ENCODE data around the gene STARD5. TPM values are rescaled to one million over a fixed set of nuclear protein-coding genes. Genes with fewer than 3 reads are reported as not detected.

STARD5 gene
- total RNA-seq, 1 donor from 2014 or later: 28.0 TPM

GRCh38 chr15:81284256-81285031 lies 39.5 kb downstream of the STARD5 start:
- DNase-seq (ENCODE audit: extremely low spot score in 2 of 2): no peak
- Histone ChIP-seq H3K9me3 (no peaks in the 10 kb centered on the region), H3K27me3 (no peaks in the 10 kb centered on the region), H3K4me3 (no peak overlapping the region), H3K36me3 (peaks cover 0 to 5% of the 10 kb centered on the region in 2 donors), H3K27ac (no peak overlapping the region), H3K4me1 (peaks cover 13% of the 10 kb centered on the region)
- intact Hi-C loops (cut with DNase I): no loop called here
- TF ChIP-seq POLR2A (IDR thresholded peaks at IDR 0.05): no peak
- no peak for TF ChIP-seq CTCF (IDR thresholded peaks at IDR 0.05)
- TF ChIP-seq POLR2AphosphoS5 (IDR thresholded peaks at IDR 0.05; ENCODE audit: insufficient read depth in 1 of 2, low read depth in 1 of 2): no peak

- Histone ChIP-seq H3K27ac (no peak overlapping the region), H3K4me3 (no peak overlapping the region), H3K36me3 (peaks cover 0 to 4% of the 10 kb centered on the region in 2 donors), H3K4me1 (peaks cover 14% of the 10 kb centered on the region), H3K27me3 (no peaks in the 10 kb centered on the region), H3K9me3 (no peaks in the 10 kb centered on the region)
- no peak for DNase-seq (ENCODE audit: extremely low spot score in 2 of 2)
- TF ChIP-seq POLR2A (IDR thresholded peaks at IDR 0.05) (no peak), POLR2AphosphoS5 (IDR thresholded peaks at IDR 0.05; ENCODE audit: insufficient read depth in 1 of 2, low read depth in 1 of 2) (no peak), CTCF (IDR thresholded peaks at IDR 0.05) (no peak)
- intact Hi-C loops (cut with DNase I): no loop called here
Measured at GRCh38 chr15:81282911-81283310, 41.0 kb downstream of the STARD5 start.

- peaks cover 14% of the 10 kb centered on the region for H3K4me1 ChIP-seq
- H3K27me3 ChIP-seq: no peaks in the 10 kb centered on the region
- no peak overlapping the region for H3K27ac ChIP-seq
- intact Hi-C loops (cut with DNase I): no loop called here
- TF ChIP-seq POLR2AphosphoS5 (IDR thresholded peaks at IDR 0.05; ENCODE audit: insufficient read depth in 1 of 2, low read depth in 1 of 2) (no peak), POLR2A (IDR thresholded peaks at IDR 0.05) (no peak), CTCF (IDR thresholded peaks at IDR 0.05) (no peak)
- DNase-seq (ENCODE audit: extremely low spot score in 2 of 2): no peak
- H3K36me3 ChIP-seq: no peaks in the 10 kb centered on the region
- H3K4me3 ChIP-seq: no peak overlapping the region
- no peaks in the 10 kb centered on the region for H3K9me3 ChIP-seq
Measured at GRCh38 chr15:81282606-81282895, 41.4 kb downstream of the STARD5 start.

- intact Hi-C loops (cut with DNase I): no loop called here
- no peak for TF ChIP-seq POLR2AphosphoS5 (IDR thresholded peaks at IDR 0.05; ENCODE audit: insufficient read depth in 1 of 2, low read depth in 1 of 2)
- no peak for TF ChIP-seq POLR2A (IDR thresholded peaks at IDR 0.05)
- no peak for TF ChIP-seq CTCF (IDR thresholded peaks at IDR 0.05)
Measured at GRCh38 chr15:81281766-81282605, 42.0 kb downstream of the STARD5 start.

GRCh38 chr15:81281456-81281735 lies 42.5 kb downstream of the STARD5 start:
- no peak overlapping the region for H3K4me3 ChIP-seq
- peak in 1 of 2 donors; percentile 83 for DNase-seq (ENCODE audit: extremely low spot score in 2 of 2)
- H3K27ac ChIP-seq: no peak overlapping the region
- no peaks in the 10 kb centered on the region for H3K9me3 ChIP-seq
- TF ChIP-seq POLR2AphosphoS5 (IDR thresholded peaks at IDR 0.05; ENCODE audit: insufficient read depth in 1 of 2, low read depth in 1 of 2): no peak
- no peak for TF ChIP-seq POLR2A (IDR thresholded peaks at IDR 0.05)
- no peak for TF ChIP-seq CTCF (IDR thresholded peaks at IDR 0.05)
- peaks cover 15% of the 10 kb centered on the region for H3K4me1 ChIP-seq
- no peaks in the 10 kb centered on the region for H3K27me3 ChIP-seq
- intact Hi-C loops (cut with DNase I): no loop called here
- H3K36me3 ChIP-seq: no peaks in the 10 kb centered on the region

More at GRCh38 chr15:81281766-81282605, 42.0 kb downstream of the STARD5 start:
- Histone ChIP-seq H3K27me3 (no peaks in the 10 kb centered on the region), H3K4me1 (peaks cover 14% of the 10 kb centered on the region), H3K27ac (no peak overlapping the region), H3K36me3 (no peaks in the 10 kb centered on the region), H3K4me3 (no peak overlapping the region), H3K9me3 (no peaks in the 10 kb centered on the region)
- DNase-seq (ENCODE audit: extremely low spot score in 2 of 2): peak in 1 of 2 donors; percentile 77
